ENCODE results near the gene NIT1. TPM values are rescaled to one million over a fixed set of nuclear protein-coding genes. Genes with fewer than 3 reads are reported as not detected.
A peak's percentile ranks its signal among the peaks of the same experiment; 100 is the strongest.

Gene NIT1
- total and polyA plus RNA-seq, 11 donors, result 25.8 to 42.7 (median 34.3) TPM

GRCh38 chr1:161121042-161121650 is 3.2 kb downstream of the NIT1 start:
- Histone ChIP-seq H3K4me3 (no peak overlapping the region), H3K4me1 (peaks cover 5 to 55% (median 27%) of the 10 kb centered on the region in 12 donors), H3K36me3 (peaks cover 0 to 69% (median 62%) of the 10 kb centered on the region in 9 donors), H3K27ac (peak overlapping the region in 1 of 12 donors; percentile 96), H3K27me3 (no peaks in the 10 kb centered on the region), H3K9me3 (no peaks in the 10 kb centered on the region)
- TF ChIP-seq, protein P1, sequence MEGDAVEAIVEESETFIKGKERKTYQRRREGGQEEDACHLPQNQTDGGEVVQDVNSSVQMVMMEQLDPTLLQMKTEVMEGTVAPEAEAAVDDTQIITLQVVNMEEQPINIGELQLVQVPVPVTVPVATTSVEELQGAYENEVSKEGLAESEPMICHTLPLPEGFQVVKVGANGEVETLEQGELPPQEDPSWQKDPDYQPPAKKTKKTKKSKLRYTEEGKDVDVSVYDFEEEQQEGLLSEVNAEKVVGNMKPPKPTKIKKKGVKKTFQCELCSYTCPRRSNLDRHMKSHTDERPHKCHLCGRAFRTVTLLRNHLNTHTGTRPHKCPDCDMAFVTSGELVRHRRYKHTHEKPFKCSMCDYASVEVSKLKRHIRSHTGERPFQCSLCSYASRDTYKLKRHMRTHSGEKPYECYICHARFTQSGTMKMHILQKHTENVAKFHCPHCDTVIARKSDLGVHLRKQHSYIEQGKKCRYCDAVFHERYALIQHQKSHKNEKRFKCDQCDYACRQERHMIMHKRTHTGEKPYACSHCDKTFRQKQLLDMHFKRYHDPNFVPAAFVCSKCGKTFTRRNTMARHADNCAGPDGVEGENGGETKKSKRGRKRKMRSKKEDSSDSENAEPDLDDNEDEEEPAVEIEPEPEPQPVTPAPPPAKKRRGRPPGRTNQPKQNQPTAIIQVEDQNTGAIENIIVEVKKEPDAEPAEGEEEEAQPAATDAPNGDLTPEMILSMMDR (IDR thresholded peaks at IDR 0.05), result no peak
- no peak for TF ChIP-seq POLR2A (IDR thresholded peaks at IDR 0.05)
- DNase-seq (no peak), ATAC-seq (no peak)
- intact Hi-C loops (cut with DNase I), result no loop called here
- WGBS, 4 donors, result 87 to 95% (median 92%) methylated on average over 3 of the region's 3 CpGs

DNA sequence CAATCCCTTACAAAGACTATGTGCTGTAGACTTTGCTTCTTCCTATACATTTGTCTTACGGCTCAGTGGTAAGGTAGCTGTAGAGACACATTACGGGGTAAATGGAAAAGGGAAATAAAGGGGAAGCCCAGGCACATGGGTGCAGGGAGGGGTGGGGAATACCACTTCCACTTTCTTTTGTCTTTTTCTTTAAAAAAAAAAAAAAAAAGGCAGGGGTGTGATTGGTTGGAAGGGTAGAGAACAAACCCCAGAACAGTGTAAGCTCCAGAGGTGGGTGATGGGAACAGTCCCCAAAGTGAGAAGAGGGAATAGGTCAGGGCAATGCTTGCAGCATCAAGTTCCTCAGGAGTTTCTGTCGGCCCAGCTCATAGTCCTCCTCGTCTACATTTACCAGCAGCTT is 3.9 kb downstream of the NIT1 start:
- ATAC-seq (no peak), DNase-seq (no peak)
- H3K4me3 ChIP-seq, result no peak overlapping the region
- TF ChIP-seq, protein P1 (IDR thresholded peaks at IDR 0.05), result no peak
- TF ChIP-seq POLR2A (IDR thresholded peaks at IDR 0.05), result no peak
- H3K27me3 ChIP-seq, result no peaks in the 10 kb centered on the region
- no peaks in the 10 kb centered on the region for H3K9me3 ChIP-seq
- H3K36me3 ChIP-seq, result peaks cover 0 to 76% (median 69%) of the 10 kb centered on the region in 9 donors
- peaks cover 5 to 50% (median 21%) of the 10 kb centered on the region in 12 donors for H3K4me1 ChIP-seq
- WGBS, 4 donors, result 74 to 83% (median 79%) methylated on average over 4 of the region's 4 CpGs
- intact Hi-C loops (cut with DNase I), result no loop called here
- H3K27ac ChIP-seq, result peak overlapping the region in 1 of 12 donors; percentile 96

- WGBS, 4 donors, result 83 to 88% (median 85%) methylated on average over 6 of the region's 6 CpGs
- Histone ChIP-seq H3K27me3 (no peaks in the 10 kb centered on the region), H3K4me1 (peaks cover 5 to 56% (median 21%) of the 10 kb centered on the region in 12 donors), H3K9me3 (no peaks in the 10 kb centered on the region), H3K27ac (peak overlapping the region in 1 of 12 donors; percentile 96), H3K4me3 (no peak overlapping the region), H3K36me3 (peaks cover 0 to 88% (median 80%) of the 10 kb centered on the region in 9 donors)
- DNase-seq (no peak), ATAC-seq (no peak)
- TF ChIP-seq, protein P1 (IDR thresholded peaks at IDR 0.05), result no peak
- intact Hi-C loops (cut with DNase I), result no loop called here
These were observed 5.1 kb downstream of the NIT1 start for GRCh38 chr1:161122967-161123366.

DNA sequence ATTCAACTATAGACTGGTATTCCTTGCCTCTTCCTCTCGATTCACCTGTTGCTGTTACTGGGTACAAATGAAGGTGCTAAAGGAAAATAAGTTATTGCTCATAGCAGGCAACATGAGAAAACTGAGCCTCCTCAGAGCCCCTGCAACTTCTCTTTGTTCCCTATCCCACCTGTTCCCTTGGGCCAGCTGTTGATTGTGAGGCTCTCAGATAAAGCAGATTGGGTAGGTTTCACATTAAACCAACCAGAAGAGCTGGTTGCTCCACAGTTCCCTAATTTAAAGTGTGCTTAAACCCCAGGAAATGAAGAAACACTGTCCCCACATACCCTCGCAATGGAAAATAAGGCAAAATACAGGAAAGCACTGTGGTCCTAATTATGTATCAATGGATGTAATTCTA is 9.7 kb downstream of the NIT1 start:
- Histone ChIP-seq H3K36me3 (peaks cover 0 to 80% (median 74%) of the 10 kb centered on the region in 9 donors), H3K27me3 (no peaks in the 10 kb centered on the region), H3K9me3 (no peaks in the 10 kb centered on the region), H3K4me3 (no peak overlapping the region), H3K27ac (peak overlapping the region in 1 of 12 donors; percentile 65), H3K4me1 (peaks cover 0 to 51% (median 32%) of the 10 kb centered on the region in 12 donors)
- intact Hi-C loops (cut with DNase I), result no loop called here
- ATAC-seq, result no peak
- TF ChIP-seq, protein P1 (IDR thresholded peaks at IDR 0.05), result no peak
- no peak for TF ChIP-seq POLR2A (IDR thresholded peaks at IDR 0.05)
- no peak for DNase-seq
- WGBS, 4 donors, result 78 to 90% (median 84%) methylated on average over 2 of the region's 2 CpGs
